ENCODE data around the gene CNOT3. TPM values are rescaled to one million over a fixed set of nuclear protein-coding genes. Genes with fewer than 3 reads are reported as not detected.
"Not testable (repeated sequence)": the region's sequence is repeated elsewhere in the genome, so short reads cannot be mapped to it uniquely, and the experiment has no call there.

CNOT3 gene
- total RNA-seq, 2 donors from 2014 or later: 84.5 to 107 TPM

- Mint-ChIP-seq H3K9me3 (no peaks in the 10 kb centered on the region), H3K27me3 (ENCODE audit: low read depth) (no peaks in the 10 kb centered on the region), H3K4me1 (ENCODE audit: low read depth) (peaks cover 49% of the 10 kb centered on the region), H3K36me3 (ENCODE audit: insufficient read depth in 2 of 2) (peaks cover 2 to 11% of the 10 kb centered on the region in 2 donors), H3K27ac (peak within 1 kb of the TSS; percentile 96), H3K4me3 (peak within 1 kb of the TSS; percentile 85 to 96)
- DNase-seq: peak in 1 of 2 donors; percentile 81
- peak; percentile 44 to 46 for ATAC-seq (replicated peaks in 1 of 2)
These were observed 51.7 kb downstream of the CNOT3 start, which contains the start of gene MBOAT7 for GRCh38 chr19:54189145-54189734. Gene MBOAT7, minus strand, starts transcription at chr19:54189580. Its CDS starts 1,072 bp downstream, at chr19:54188508.

- Mint-ChIP-seq H3K9me3 (no peaks in the 10 kb centered on the region), H3K27me3 (ENCODE audit: low read depth) (no peaks in the 10 kb centered on the region), H3K36me3 (ENCODE audit: insufficient read depth in 2 of 2) (peaks cover 2 to 11% of the 10 kb centered on the region in 2 donors), H3K4me1 (ENCODE audit: low read depth) (peaks cover 49% of the 10 kb centered on the region), H3K27ac (peak overlapping the region; percentile 92), H3K4me3 (peak overlapping the region; percentile 85 to 96)
- DNase-seq: peak; percentile 100
- peak; percentile 64 to 67 for ATAC-seq (replicated peaks in 1 of 2)
These were observed 52.4 kb downstream of the CNOT3 start for GRCh38 chr19:54189735-54190502.

GRCh38 chr19:54190503-54191010, 53.0 kb downstream of the CNOT3 start:
- peak; percentile 100 for DNase-seq
- Mint-ChIP-seq H3K27me3 (ENCODE audit: low read depth) (no peaks in the 10 kb centered on the region), H3K27ac (peak overlapping the region; percentile 92), H3K36me3 (ENCODE audit: insufficient read depth in 2 of 2) (peaks cover 3 to 13% of the 10 kb centered on the region in 2 donors), H3K4me3 (peak overlapping the region; percentile 85 to 96), H3K9me3 (no peaks in the 10 kb centered on the region), H3K4me1 (ENCODE audit: low read depth) (peaks cover 45% of the 10 kb centered on the region)
- ATAC-seq (replicated peaks in 1 of 2): peak; percentile 69 to 71

GRCh38 chr19:54191011-54191810, 53.6 kb downstream of the CNOT3 start, which contains the start of gene TSEN34:
Gene TSEN34, plus strand, starts transcription at chr19:54191308. Its CDS starts 57 bp downstream, at chr19:54191365.
- DNase-seq (peak; percentile 91 to 93), ATAC-seq (replicated peaks in 1 of 2) (peak; percentile 35 to 38)
- peaks cover 45% of the 10 kb centered on the region for H3K4me1 Mint-ChIP-seq (ENCODE audit: low read depth)
- peaks cover 3 to 13% of the 10 kb centered on the region in 2 donors for H3K36me3 Mint-ChIP-seq (ENCODE audit: insufficient read depth in 2 of 2)
- H3K4me3 Mint-ChIP-seq: peak within 1 kb of the TSS; percentile 85 to 96
- H3K9me3 Mint-ChIP-seq: no peaks in the 10 kb centered on the region
- H3K27ac Mint-ChIP-seq: peak within 1 kb of the TSS; percentile 92
- no peaks in the 10 kb centered on the region for H3K27me3 Mint-ChIP-seq (ENCODE audit: low read depth)

GRCh38 chr19:54191811-54192453, 54.4 kb downstream of the CNOT3 start:
- ATAC-seq (replicated peaks in 1 of 2): no peak
- H3K27ac Mint-ChIP-seq: peak overlapping the region; percentile 83
- no peak for DNase-seq
- H3K27me3 Mint-ChIP-seq (ENCODE audit: low read depth): no peaks in the 10 kb centered on the region
- peaks cover 2 to 12% of the 10 kb centered on the region in 2 donors for H3K36me3 Mint-ChIP-seq (ENCODE audit: insufficient read depth in 2 of 2)
- peaks cover 37% of the 10 kb centered on the region for H3K4me1 Mint-ChIP-seq (ENCODE audit: low read depth)
- H3K9me3 Mint-ChIP-seq: no peaks in the 10 kb centered on the region
- H3K4me3 Mint-ChIP-seq: peak overlapping the region; percentile 85 to 96

- peaks cover 2 to 10% of the 10 kb centered on the region in 2 donors for H3K36me3 Mint-ChIP-seq (ENCODE audit: insufficient read depth in 2 of 2)
- H3K27ac Mint-ChIP-seq: no peak overlapping the region
- DNase-seq (no peak), ATAC-seq (replicated peaks in 1 of 2) (no peak)
- H3K27me3 Mint-ChIP-seq (ENCODE audit: low read depth): no peaks in the 10 kb centered on the region
- no peaks in the 10 kb centered on the region for H3K9me3 Mint-ChIP-seq
- H3K4me3 Mint-ChIP-seq: peak overlapping the region; percentile 22 to 39
- H3K4me1 Mint-ChIP-seq (ENCODE audit: low read depth): peaks cover 27% of the 10 kb centered on the region
These were observed 55.4 kb downstream of the CNOT3 start for GRCh38 chr19:54193011-54193410.

GRCh38 chr19:54194463-54194862, 56.9 kb downstream of the CNOT3 start:
- Mint-ChIP-seq H3K36me3 (ENCODE audit: insufficient read depth in 2 of 2) (peaks cover 2 to 10% of the 10 kb centered on the region in 2 donors), H3K4me1 (ENCODE audit: low read depth) (peaks cover 25% of the 10 kb centered on the region)
- not testable (repeated sequence) for DNase-seq; ATAC-seq (replicated peaks in 1 of 2); H3K9me3 Mint-ChIP-seq; H3K27ac Mint-ChIP-seq; H3K4me3 Mint-ChIP-seq; H3K27me3 Mint-ChIP-seq (ENCODE audit: low read depth)

GRCh38 chr19:54196536-54196935, 59.0 kb downstream of the CNOT3 start:
- no peaks in the 10 kb centered on the region for H3K9me3 Mint-ChIP-seq
- ATAC-seq (replicated peaks in 1 of 2) (no peak), DNase-seq (no peak)
- no peaks in the 10 kb centered on the region for H3K27me3 Mint-ChIP-seq (ENCODE audit: low read depth)
- H3K4me3 Mint-ChIP-seq: no peak overlapping the region
- H3K36me3 Mint-ChIP-seq (ENCODE audit: insufficient read depth in 2 of 2): peaks cover 6 to 20% of the 10 kb centered on the region in 2 donors
- H3K27ac Mint-ChIP-seq: no peak overlapping the region
- peaks cover 36% of the 10 kb centered on the region for H3K4me1 Mint-ChIP-seq (ENCODE audit: low read depth)

GRCh38 chr19:54197121-54197520, 59.6 kb downstream of the CNOT3 start:
- no peaks in the 10 kb centered on the region for H3K27me3 Mint-ChIP-seq (ENCODE audit: low read depth)
- H3K9me3 Mint-ChIP-seq: no peaks in the 10 kb centered on the region
- no peak for ATAC-seq (replicated peaks in 1 of 2)
- no peak for DNase-seq
- no peak overlapping the region for H3K4me3 Mint-ChIP-seq
- peaks cover 36% of the 10 kb centered on the region for H3K4me1 Mint-ChIP-seq (ENCODE audit: low read depth)
- H3K36me3 Mint-ChIP-seq (ENCODE audit: insufficient read depth in 2 of 2): peaks cover 10 to 26% of the 10 kb centered on the region in 2 donors
- H3K27ac Mint-ChIP-seq: peak overlapping the region; percentile 33

GRCh38 chr19:54199401-54199800, 61.8 kb downstream of the CNOT3 start:
- DNase-seq (no peak), ATAC-seq (replicated peaks in 1 of 2) (no peak)
- Mint-ChIP-seq H3K27ac (peak overlapping the region; percentile 56), H3K36me3 (ENCODE audit: insufficient read depth in 2 of 2) (peaks cover 22 to 34% of the 10 kb centered on the region in 2 donors), H3K4me3 (peak overlapping the region; percentile 59 to 93), H3K27me3 (ENCODE audit: low read depth) (no peaks in the 10 kb centered on the region), H3K9me3 (no peaks in the 10 kb centered on the region), H3K4me1 (ENCODE audit: low read depth) (peaks cover 47% of the 10 kb centered on the region)

GRCh38 chr19:54201172-54201701, 63.7 kb downstream of the CNOT3 start:
- Mint-ChIP-seq H3K36me3 (ENCODE audit: insufficient read depth in 2 of 2) (peaks cover 26 to 42% of the 10 kb centered on the region in 2 donors), H3K27ac (peak overlapping the region; percentile 97), H3K9me3 (no peaks in the 10 kb centered on the region), H3K4me1 (ENCODE audit: low read depth) (peaks cover 65% of the 10 kb centered on the region), H3K4me3 (peak overlapping the region; percentile 93 to 94), H3K27me3 (ENCODE audit: low read depth) (no peaks in the 10 kb centered on the region)
- ATAC-seq (replicated peaks in 1 of 2) (no peak), DNase-seq (no peak)

- H3K9me3 Mint-ChIP-seq: no peaks in the 10 kb centered on the region
- peaks cover 27 to 49% of the 10 kb centered on the region in 2 donors for H3K36me3 Mint-ChIP-seq (ENCODE audit: insufficient read depth in 2 of 2)
- ATAC-seq (replicated peaks in 1 of 2) (no peak), DNase-seq (no peak)
- peak overlapping the region; percentile 97 for H3K27ac Mint-ChIP-seq
- peak overlapping the region; percentile 93 to 94 for H3K4me3 Mint-ChIP-seq
- peaks cover 73% of the 10 kb centered on the region for H3K4me1 Mint-ChIP-seq (ENCODE audit: low read depth)
- H3K27me3 Mint-ChIP-seq (ENCODE audit: low read depth): no peaks in the 10 kb centered on the region
These were observed 64.4 kb downstream of the CNOT3 start for GRCh38 chr19:54201980-54202379.

Measured in activated T-cell treated with anti-CD3 and anti-CD28 coated beads, Interleukin-2, amount 50 U/mL, for 72 hours (primary cell).